ENCODE measurements around the gene HRH2. TPM values are rescaled to one million over a fixed set of nuclear protein-coding genes. Genes with fewer than 3 reads are reported as not detected.

HRH2 gene
- polyA plus RNA-seq = 0.08 TPM in 1 of 3 replicates, not detected in the others
- polyA plus RNA-seq (2011; ENCODE audit: low read depth) = not detected
- polyA plus RNA-seq (2011; cell fraction: cytosol; rRNA removed) = 0.06 TPM in 1 of 2 replicates, not detected in the other
- 0.08 TPM in 2 replicates for polyA plus RNA-seq (2011; cell fraction: nucleus; rRNA removed)
- not detected in 2 replicates for polyA plus RNA-seq (2012; ENCODE audit: low replicate concordance)
- 0.07 TPM in 1 of 3 replicates, not detected in the others for polyA minus RNA-seq
- polyA minus RNA-seq (2011; cell fraction: cytosol; rRNA and poly(A)+ RNA removed) = not detected
- not detected in 2 replicates for polyA minus RNA-seq (2011; cell fraction: nucleus; rRNA and poly(A)+ RNA removed)

- Histone ChIP-seq H3K27me3 (ENCODE audit: control insufficient read depth, extremely low read depth, insufficient read depth, low read length) (peaks cover 28% of the 10 kb centered on the region), H3K9ac (ENCODE audit: control insufficient read depth, extremely low read depth, insufficient read depth, low read length) (no peak within 1 kb of the TSS)
- no peak for FAIRE-seq
Measured at GRCh38 chr5:175657593-175658271, at the start of gene HRH2. Gene HRH2 (plus strand): TSS chr5:175658071. CDS start chr5:175683234, 25,163 bp downstream.

GRCh38 chr5:175609526-175609925, 48.3 kb upstream of the HRH2 start:
- H3K4me3 ChIP-seq (ENCODE audit: control insufficient read depth in 2 of 3, extremely low read depth in 1 of 3, insufficient read depth in 2 of 3, low read depth in 1 of 3, low read length in 3 of 3) = no peak overlapping the region
- no peak overlapping the region for H3K27ac ChIP-seq (ENCODE audit: control insufficient read depth, insufficient read depth, low read length)
- H3K27me3 ChIP-seq (ENCODE audit: control insufficient read depth, extremely low read depth, insufficient read depth, low read length) = no peaks in the 10 kb centered on the region
- H4K20me1 ChIP-seq (ENCODE audit: control insufficient read depth, extremely low read depth, insufficient read depth, low read length) = no peaks in the 10 kb centered on the region
- no peaks in the 10 kb centered on the region for H3K79me2 ChIP-seq (ENCODE audit: control insufficient read depth, insufficient read depth, low read length)
- no peak overlapping the region for H2AFZ ChIP-seq (ENCODE audit: control insufficient read depth, low read length)
- H3K36me3 ChIP-seq (ENCODE audit: control insufficient read depth in 2 of 2, extremely low read depth in 1 of 2, insufficient read depth in 2 of 2, low read length in 2 of 2) = no peaks in the 10 kb centered on the region
- dilution Hi-C loops (cut with MboI; ENCODE audit: extremely low pct_ligation_motif_present, low sequenced_read_pairs) = no loop called here
- no peak overlapping the region for H3K9ac ChIP-seq (ENCODE audit: control insufficient read depth, extremely low read depth, insufficient read depth, low read length)
- TF ChIP-seq CTCF (optimal IDR thresholded peaks at IDR 0.05 in 1 of 3, IDR thresholded peaks at IDR 0.05 in 1 of 3, conservative IDR thresholded peaks at IDR 0.05 in 1 of 3; ENCODE audit: extremely low read depth in 1 of 3, insufficient read depth in 2 of 3, low read length in 3 of 3) (no peak), EZH2 (IDR thresholded peaks at IDR 0.05; ENCODE audit: low read length) (no peak)
- no peak overlapping the region for H3K4me2 ChIP-seq (ENCODE audit: control insufficient read depth, extremely low read depth, insufficient read depth, low read depth, low read length)
- DNase-seq (ENCODE audit: low read depth, low spot score) = no peak
- FAIRE-seq = no peak
- H3K4me1 ChIP-seq (ENCODE audit: control insufficient read depth, extremely low read depth, insufficient read depth, low read length) = no peaks in the 10 kb centered on the region
- H3K9me1 ChIP-seq (ENCODE audit: control insufficient read depth, extremely low read depth, insufficient read depth, low read length) = no peaks in the 10 kb centered on the region
- no peaks in the 10 kb centered on the region for H3K9me3 ChIP-seq (ENCODE audit: control insufficient read depth, low read depth, low read length)

More at GRCh38 chr5:175657593-175658271, at the start of gene HRH2:
- no peaks in the 10 kb centered on the region for H3K9me3 ChIP-seq (ENCODE audit: control insufficient read depth, low read depth, low read length)
- no peaks in the 10 kb centered on the region for H3K36me3 ChIP-seq (ENCODE audit: control insufficient read depth in 2 of 2, extremely low read depth in 1 of 2, insufficient read depth in 2 of 2, low read length in 2 of 2)
- H3K4me1 ChIP-seq (ENCODE audit: control insufficient read depth, extremely low read depth, insufficient read depth, low read length) = no peaks in the 10 kb centered on the region
- DNase-seq (ENCODE audit: low read depth, low spot score) = no peak
- dilution Hi-C loops (cut with MboI; ENCODE audit: extremely low pct_ligation_motif_present, low sequenced_read_pairs) = no loop called here
- H2AFZ ChIP-seq (ENCODE audit: control insufficient read depth, low read length) = peak within 1 kb of the TSS; percentile 46
- no peaks in the 10 kb centered on the region for H3K79me2 ChIP-seq (ENCODE audit: control insufficient read depth, insufficient read depth, low read length)
- H3K4me3 ChIP-seq (ENCODE audit: control insufficient read depth in 2 of 3, extremely low read depth in 1 of 3, insufficient read depth in 2 of 3, low read depth in 1 of 3, low read length in 3 of 3) = peak within 1 kb of the TSS in 1 of 3 experiments; percentile 22
- no peaks in the 10 kb centered on the region for H3K9me1 ChIP-seq (ENCODE audit: control insufficient read depth, extremely low read depth, insufficient read depth, low read length)
- H3K4me2 ChIP-seq (ENCODE audit: control insufficient read depth, extremely low read depth, insufficient read depth, low read depth, low read length) = peak within 1 kb of the TSS; percentile 60
- TF ChIP-seq EZH2 (IDR thresholded peaks at IDR 0.05; ENCODE audit: low read length) (no peak), CTCF (optimal IDR thresholded peaks at IDR 0.05 in 1 of 3, IDR thresholded peaks at IDR 0.05 in 1 of 3, conservative IDR thresholded peaks at IDR 0.05 in 1 of 3; ENCODE audit: extremely low read depth in 1 of 3, insufficient read depth in 2 of 3, low read length in 3 of 3) (no peak)
- no peak within 1 kb of the TSS for H3K27ac ChIP-seq (ENCODE audit: control insufficient read depth, insufficient read depth, low read length)
- no peaks in the 10 kb centered on the region for H4K20me1 ChIP-seq (ENCODE audit: control insufficient read depth, extremely low read depth, insufficient read depth, low read length)
